NCI-H1436 (cell line): Measurements from ENCODE around the gene LAMA5.

Experiments
- DNase-seq: peaks from one replicate; lab custom pipeline; 2025; lab: John Stamatoyannopoulos, UW

Gene LAMA5

GRCh38 chr20:62282877-62283503 is 84.1 kb downstream of the LAMA5 start:
- no peak for DNase-seq

GRCh38 chr20:62282103-62282502 is 85.0 kb downstream of the LAMA5 start:
- no peak for DNase-seq

- no peak for DNase-seq
Observed at GRCh38 chr20:62281161-62281933, 85.8 kb downstream of the LAMA5 start.

GRCh38 chr20:62280303-62280702 is 86.8 kb downstream of the LAMA5 start:
- DNase-seq = no peak

GRCh38 chr20:62277253-62277652 is 89.9 kb downstream of the LAMA5 start:
- DNase-seq = no peak

- no peak for DNase-seq
Observed at GRCh38 chr20:62276439-62276838, 90.7 kb downstream of the LAMA5 start.

- no peak for DNase-seq
Observed at GRCh38 chr20:62275219-62275618, 91.9 kb downstream of the LAMA5 start.

GRCh38 chr20:62274332-62274950 is 92.7 kb downstream of the LAMA5 start:
- no peak for DNase-seq

- DNase-seq = no peak
Observed at GRCh38 chr20:62273416-62273815, 93.7 kb downstream of the LAMA5 start.

GRCh38 chr20:62272200-62272599 is 94.9 kb downstream of the LAMA5 start:
- DNase-seq = no peak

- no peak for DNase-seq
Observed at GRCh38 chr20:62269871-62270270, 97.2 kb downstream of the LAMA5 start.

GRCh38 chr20:62269378-62269777 is 97.7 kb downstream of the LAMA5 start:
- DNase-seq = no peak

GRCh38 chr20:62268228-62268900 is 98.7 kb downstream of the LAMA5 start:
- no peak for DNase-seq

GRCh38 chr20:62267543-62267942 is 99.6 kb downstream of the LAMA5 start:
- DNase-seq = no peak

- no peak for DNase-seq
Observed at GRCh38 chr20:62266851-62267250, 100.3 kb downstream of the LAMA5 start.

- DNase-seq = no peak
Observed at GRCh38 chr20:62266340-62266739, 100.8 kb downstream of the LAMA5 start.

- no peak for DNase-seq
Observed at GRCh38 chr20:62265365-62265764, 101.7 kb downstream of the LAMA5 start.

- DNase-seq = no peak
Observed at GRCh38 chr20:62263396-62263795, 103.7 kb downstream of the LAMA5 start.

GRCh38 chr20:62262064-62262463 is 105.0 kb downstream of the LAMA5 start:
- no peak for DNase-seq

- DNase-seq = no peak
Observed at GRCh38 chr20:62259294-62259565, 107.9 kb downstream of the LAMA5 start.
